ENCODE data around the gene ITGAX.

DNA sequence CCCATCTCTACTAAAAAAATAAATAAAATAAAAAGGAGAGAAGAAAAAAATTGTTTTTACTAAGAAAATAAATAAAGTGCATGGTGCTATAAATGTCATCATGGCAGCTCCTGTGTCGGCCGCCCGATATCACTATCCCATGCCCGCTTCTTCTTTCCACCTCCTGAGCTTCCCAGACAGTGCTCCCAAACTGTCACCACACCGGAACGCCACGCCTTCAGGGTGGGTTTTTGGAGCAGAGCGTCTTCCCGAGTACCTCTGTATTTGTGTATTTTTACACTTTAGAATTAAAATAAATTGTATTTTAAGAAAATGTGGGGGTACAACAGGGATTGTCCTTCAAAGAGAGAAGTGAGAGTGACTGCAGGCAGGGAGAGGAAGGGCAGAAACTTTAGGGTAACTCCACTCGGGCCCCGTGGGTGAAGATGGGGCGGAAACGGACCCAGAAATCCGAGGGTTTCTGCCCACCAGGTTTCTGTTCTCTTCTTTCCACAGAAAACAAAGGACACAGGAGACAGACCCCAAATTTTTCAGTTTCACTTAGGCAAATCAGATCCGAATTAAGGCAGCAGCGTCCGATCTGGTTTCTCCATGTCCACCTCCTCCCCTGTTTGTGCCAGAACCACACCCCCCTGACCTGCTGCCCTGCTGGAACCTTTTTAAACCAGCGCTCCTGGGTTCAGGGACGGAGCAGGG is 3.6 kb upstream of the ITGAX start:
- TF ChIP-seq CTCF (IDR thresholded peaks at IDR 0.05) (no peak), POLR2A (IDR thresholded peaks at IDR 0.05) (no peak)

All from thyroid gland (tissue), 4 donors.